Kidney (tissue), 14 donors: ENCODE results near the gene WDR12. TPM values are rescaled to one million over a fixed set of nuclear protein-coding genes. Genes with fewer than 3 reads are reported as not detected.

Experiments used
- DNase-seq, 5 donors: peaks; one replicate each; pipeline ENCODE4 v3.0.0-alpha.2; 2013 to 2020
- FAIRE-seq: peaks from 2 replicates; lab custom pipeline; 2012; peaks lifted over from hg19 to GRCh38; lab: Jason Lieb, UNC
- H3K27ac ChIP-seq, 2 donors: one replicate each; pipeline ENCODE4 v1.7.0; 2013; ENCODE audit warnings: low read depth in 2 of 2, low read length in 2 of 2, inconsistent platforms in 1 of 2
- H3K27me3 ChIP-seq: one replicate; pipeline ENCODE4 v1.7.1; 2013; ENCODE audit warnings: low read length, inconsistent platforms; ENCODE audit not compliant: control insufficient read depth, insufficient read depth
- H3K36me3 ChIP-seq, 3 donors: one replicate each; pipeline versions ENCODE4 v1.7.0 to v1.7.1; 2013; ENCODE audit warnings: low read length in 3 of 3, control low read depth in 1 of 3, inconsistent platforms in 1 of 3; ENCODE audit not compliant: insufficient read depth in 3 of 3, control insufficient read depth in 2 of 3
- H3K4me1 ChIP-seq, 3 donors: one replicate each; pipeline versions ENCODE4 v1.7.0 to v1.7.1; 2013; ENCODE audit warnings: low read length in 3 of 3, inconsistent platforms in 1 of 3, low read depth in 1 of 3; ENCODE audit not compliant: control insufficient read depth in 2 of 3, insufficient read depth in 2 of 3
- H3K4me3 ChIP-seq, 3 donors: one replicate each; pipeline versions ENCODE4 v1.7.0 to v1.8.1; 2013; ENCODE audit warnings: low read length in 3 of 3, control low read depth in 1 of 3, inconsistent platforms in 1 of 3
- H3K9ac ChIP-seq, 3 donors: one replicate each; pipeline versions ENCODE4 v1.7.0 to v1.7.1; 2013; ENCODE audit warnings: low read length in 3 of 3, control low read depth in 1 of 3, inconsistent platforms in 1 of 3
- H3K9me3 ChIP-seq, 3 donors: one replicate each; pipeline versions ENCODE4 v1.7.0 to v1.7.1; 2013; ENCODE audit warnings: low read length in 3 of 3, control low read depth in 1 of 3, inconsistent platforms in 1 of 3; ENCODE audit not compliant: control insufficient read depth in 2 of 3, insufficient read depth in 1 of 3
- CTCF ChIP-seq: IDR thresholded peaks from 3 replicates; pipeline ENCODE4 v1.5.1; 2012; ENCODE audit warnings: mild to moderate bottlenecking, moderate library complexity, borderline replicate concordance; ENCODE audit not compliant: insufficient read depth; ENCODE audit errors: extremely low read depth
- intact Hi-C: fragments of 100-400 bp; cut with DNase I; formaldehyde crosslinking; loops from one replicate; pipeline ENCODE4 v1.11.1; 2022
- polyA plus RNA-seq: library from polyadenylated mRNA; stranded (reverse); fragments of 350-450 nt; fragmentation: Illumina TruSeq; extraction: RNeasy Lipid Tissue Mini Kit (QIAGEN cat#74804); gene quantifications from one replicate; pipeline ENCODE4 v1.2.3, GENCODE V29; 2014; ENCODE audit warnings: low read depth, low replicate concordance; ENCODE audit not compliant: insufficient read depth
- total RNA-seq: library from RNA; stranded (reverse); fragmentation: NEBNext Ultra II Directional; extraction: Animal tissue kit (Norgen Biotek cat#: 25700); gene quantifications from one replicate; pipeline ENCODE4 v1.2.1, GENCODE V29; 2021
- donor health status: control.
- donor health status: control.
- donor health status: control.
- donor health status: control.
- donor health status: control.
- donor health status: DM: yes; HTN: yes; CAD: no.
- donor health status: Normal renal cell carcinoma (clear cell type).

WDR12 gene
- total and polyA plus RNA-seq, 2 donors from 2014 or later = 37.8 to 55.0 TPM

GRCh38 chr2:202841090-202841867 lies 70.2 kb downstream of the WDR12 start:
- no peak overlapping the region for H3K4me3 ChIP-seq
- H3K4me1 ChIP-seq = no peaks in the 10 kb centered on the region
- intact Hi-C loops = no loop called here
- no peaks in the 10 kb centered on the region for H3K36me3 ChIP-seq
- DNase-seq (no peak), FAIRE-seq (no peak)
- peaks cover 0 to 3% (median 0%) of the 10 kb centered on the region in 3 donors for H3K9me3 ChIP-seq
- H3K27ac ChIP-seq = no peak overlapping the region
- TF ChIP-seq CTCF = no peak
- H3K9ac ChIP-seq = no peak overlapping the region
- no peaks in the 10 kb centered on the region for H3K27me3 ChIP-seq

- DNase-seq (peak in 4 of 5 donors; percentile 34 to 83 (median 52)), FAIRE-seq (peak; percentile 71)
- peak; percentile 51 for TF ChIP-seq CTCF
- intact Hi-C loops = no loop called here
- Histone ChIP-seq H3K9ac (peak overlapping the region in 1 of 3 donors; percentile 20), H3K4me1 (no peaks in the 10 kb centered on the region), H3K4me3 (peak overlapping the region in 1 of 3 donors; percentile 29), H3K9me3 (no peaks in the 10 kb centered on the region), H3K27me3 (no peaks in the 10 kb centered on the region), H3K27ac (no peak overlapping the region), H3K36me3 (no peaks in the 10 kb centered on the region)
Observed at GRCh38 chr2:202831242-202832220, 79.9 kb downstream of the WDR12 start.

- FAIRE-seq = no peak
- intact Hi-C loops = no loop called here
Observed at GRCh38 chr2:202824901-202825300, 86.6 kb downstream of the WDR12 start.

More at GRCh38 chr2:202824901-202825300, 86.6 kb downstream of the WDR12 start:
- no peak overlapping the region for H3K9ac ChIP-seq
- no peak overlapping the region for H3K4me3 ChIP-seq
- no peak overlapping the region for H3K27ac ChIP-seq
- no peaks in the 10 kb centered on the region for H3K27me3 ChIP-seq
- no peak for TF ChIP-seq CTCF
- no peaks in the 10 kb centered on the region for H3K36me3 ChIP-seq
- no peaks in the 10 kb centered on the region for H3K4me1 ChIP-seq
- no peak for DNase-seq
- H3K9me3 ChIP-seq = no peaks in the 10 kb centered on the region

Other genes starting within 250 kb of the WDR12 start
- 9.9 TPM for gene ICA1L, start 39.9 kb downstream of the WDR12 start, total RNA-seq
- 1.5 TPM for gene ICA1L, start 39.9 kb downstream of the WDR12 start, polyA plus RNA-seq
- 12.6 TPM for gene CARF, start 602 bp upstream of the WDR12 start, total RNA-seq
- 2.7 TPM for gene CARF, start 602 bp upstream of the WDR12 start, polyA plus RNA-seq
- 39.3 TPM for gene NBEAL1, start 103.2 kb upstream of the WDR12 start, total RNA-seq
- gene NBEAL1, start 103.2 kb upstream of the WDR12 start, polyA plus RNA-seq = 6.5 TPM